T-helper 17 cell (primary cell): Measurements from ENCODE around the gene RER1. TPM values are rescaled to one million over a fixed set of nuclear protein-coding genes. Genes with fewer than 3 reads are reported as not detected.
A peak's percentile ranks its signal among the peaks of the same experiment; 100 is the strongest.

ENCODE experiments used
- ATAC-seq: fragments of 150-1000 bp; cut with Tn5 transposase; 2 replicates; pipeline ENCODE4 v1.10.0; 2021; ENCODE audit warnings: mild to moderate bottlenecking, moderate library complexity
- DNase-seq, 3 donors: peaks; one replicate each; pipeline versions ENCODE4 v3.0.0 to v3.0.0-alpha.2; 2020 to 2021
- H3K9me3 ChIP-seq: one replicate; pipeline ENCODE4 v1.7.0; 2013; ENCODE audit warnings: low read length, mild to moderate bottlenecking; ENCODE audit not compliant: control insufficient read depth, poor library complexity, severe bottlenecking
- H3K27ac Mint-ChIP-seq: one replicate; pipeline ENCODE4 v1.8.0; 2022; ENCODE audit warnings: mild to moderate bottlenecking, moderate library complexity, mixed read lengths
- H3K27me3 Mint-ChIP-seq: one replicate; pipeline ENCODE4 v1.8.0; 2022; ENCODE audit warnings: mixed read lengths
- H3K36me3 Mint-ChIP-seq: one replicate; pipeline ENCODE4 v1.8.0; 2022; ENCODE audit warnings: low read depth, mixed read lengths
- H3K4me1 Mint-ChIP-seq: one replicate; pipeline ENCODE4 v1.8.0; 2022; ENCODE audit warnings: mild to moderate bottlenecking, mixed read lengths
- H3K4me3 Mint-ChIP-seq: one replicate; pipeline ENCODE4 v1.8.0; 2022; ENCODE audit warnings: mild to moderate bottlenecking, moderate library complexity, mixed read lengths
- total RNA-seq, 4 donors: library from RNA in 2 of 4; stranded (reverse) in 2 of 4; gene quantifications; one replicate each; pipeline ENCODE4 v1.2.3 and lab custom pipeline; 2022 to 2026

The RER1 gene
- total RNA-seq, 2 donors from 2014 or later: 68.4 to 70.0 TPM

GRCh38 chr1:2442661-2443060, 51.0 kb downstream of the RER1 start:
- Mint-ChIP-seq H3K36me3 (no peaks in the 10 kb centered on the region), H3K27me3 (peaks cover 11% of the 10 kb centered on the region), H3K4me3 (peak overlapping the region; percentile 59), H3K27ac (no peak overlapping the region), H3K4me1 (peaks cover 4% of the 10 kb centered on the region)
- H3K9me3 ChIP-seq: no peaks in the 10 kb centered on the region
- DNase-seq (no peak), ATAC-seq (no peak)

DNA sequence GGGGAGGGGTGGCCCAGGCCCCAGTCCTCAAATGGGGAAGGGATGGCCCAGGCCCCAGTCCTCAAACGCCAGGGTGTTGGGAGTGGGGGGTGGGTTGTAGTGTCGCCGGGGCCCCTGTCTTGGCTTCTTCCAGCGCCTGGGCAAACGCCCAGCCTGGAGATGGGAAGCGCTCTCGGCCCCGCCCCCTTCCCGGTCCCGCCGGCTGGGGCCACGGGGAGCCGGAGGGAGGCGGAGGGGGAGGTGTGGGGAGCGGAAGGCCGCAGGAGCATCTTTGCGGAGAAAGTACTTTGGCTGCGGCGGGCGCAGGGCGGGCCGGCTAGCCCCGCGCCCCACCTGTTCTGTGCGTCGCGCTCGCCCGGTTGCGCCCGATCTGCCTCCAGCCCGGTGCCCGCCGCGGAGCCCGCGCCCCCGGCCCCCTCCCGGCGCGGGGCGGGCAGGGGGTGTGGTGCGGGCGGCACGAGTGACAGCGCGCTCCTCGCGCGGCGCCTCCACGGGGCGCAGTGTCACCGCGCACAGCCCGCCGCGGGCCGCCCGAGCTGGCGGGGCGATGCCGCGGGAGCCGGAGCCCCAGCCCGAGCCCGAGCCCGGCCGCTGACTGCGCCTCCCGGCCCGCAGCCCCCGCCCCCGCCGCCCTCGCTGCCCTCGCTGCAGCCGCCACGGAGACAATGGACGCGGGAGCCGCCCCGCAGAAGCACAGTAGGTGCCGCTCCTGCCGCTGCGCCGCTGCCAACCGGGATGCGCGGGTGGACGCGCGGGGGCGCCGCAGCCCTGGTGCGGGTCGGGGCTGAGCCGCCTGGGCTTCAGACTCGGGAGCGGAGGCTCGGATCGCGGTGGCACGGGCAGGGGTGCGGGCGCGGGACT, 51.9 kb downstream of the RER1 start:
- peaks cover 11% of the 10 kb centered on the region for H3K27me3 Mint-ChIP-seq
- H3K36me3 Mint-ChIP-seq: no peaks in the 10 kb centered on the region
- peaks cover 7% of the 10 kb centered on the region for H3K4me1 Mint-ChIP-seq
- H3K4me3 Mint-ChIP-seq: peak overlapping the region; percentile 65
- ATAC-seq (no peak), DNase-seq (peak in 1 of 3 donors; percentile 21)
- H3K27ac Mint-ChIP-seq: no peak overlapping the region
- H3K9me3 ChIP-seq: no peaks in the 10 kb centered on the region

DNA sequence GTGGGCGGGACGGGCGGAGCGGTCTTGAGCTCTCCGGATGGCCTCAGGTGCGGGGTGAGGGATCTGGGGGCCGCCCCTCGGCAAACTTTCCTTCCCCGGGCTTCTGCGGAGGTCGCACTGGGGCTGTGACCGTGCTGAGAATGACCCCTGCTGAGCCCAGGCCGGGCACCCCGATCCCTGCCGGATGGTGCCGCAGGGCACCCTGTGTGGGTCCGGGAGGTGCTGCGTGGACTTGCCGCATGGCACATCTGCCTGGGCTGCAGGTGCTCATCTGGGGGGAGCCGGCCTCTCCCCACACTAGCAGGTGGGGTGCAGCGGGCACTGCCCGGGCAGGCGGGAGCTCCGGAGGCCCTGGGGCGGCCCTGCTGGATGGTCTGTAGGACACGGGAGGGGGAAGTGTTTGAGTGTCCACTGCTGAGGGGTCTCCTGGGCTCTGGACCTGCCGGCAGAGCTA, 52.5 kb downstream of the RER1 start:
- H3K9me3 ChIP-seq: no peaks in the 10 kb centered on the region
- peak overlapping the region; percentile 65 for H3K4me3 Mint-ChIP-seq
- H3K27me3 Mint-ChIP-seq: peaks cover 11% of the 10 kb centered on the region
- no peaks in the 10 kb centered on the region for H3K36me3 Mint-ChIP-seq
- H3K27ac Mint-ChIP-seq: no peak overlapping the region
- DNase-seq (no peak), ATAC-seq (no peak)
- H3K4me1 Mint-ChIP-seq: peaks cover 7% of the 10 kb centered on the region

GRCh38 chr1:2445162-2445822, 53.7 kb downstream of the RER1 start:
- Mint-ChIP-seq H3K36me3 (no peaks in the 10 kb centered on the region), H3K4me1 (peaks cover 7% of the 10 kb centered on the region), H3K27me3 (peaks cover 11% of the 10 kb centered on the region), H3K4me3 (no peak overlapping the region), H3K27ac (no peak overlapping the region)
- ATAC-seq: no peak
- H3K9me3 ChIP-seq: no peaks in the 10 kb centered on the region
- no peak for DNase-seq

- ATAC-seq: no peak
- Mint-ChIP-seq H3K4me3 (no peak overlapping the region), H3K27ac (no peak overlapping the region), H3K4me1 (peaks cover 3% of the 10 kb centered on the region), H3K36me3 (no peaks in the 10 kb centered on the region), H3K27me3 (peaks cover 11% of the 10 kb centered on the region)
- H3K9me3 ChIP-seq: no peaks in the 10 kb centered on the region
- no peak for DNase-seq
Observed at GRCh38 chr1:2445823-2446215, 54.2 kb downstream of the RER1 start.

DNA sequence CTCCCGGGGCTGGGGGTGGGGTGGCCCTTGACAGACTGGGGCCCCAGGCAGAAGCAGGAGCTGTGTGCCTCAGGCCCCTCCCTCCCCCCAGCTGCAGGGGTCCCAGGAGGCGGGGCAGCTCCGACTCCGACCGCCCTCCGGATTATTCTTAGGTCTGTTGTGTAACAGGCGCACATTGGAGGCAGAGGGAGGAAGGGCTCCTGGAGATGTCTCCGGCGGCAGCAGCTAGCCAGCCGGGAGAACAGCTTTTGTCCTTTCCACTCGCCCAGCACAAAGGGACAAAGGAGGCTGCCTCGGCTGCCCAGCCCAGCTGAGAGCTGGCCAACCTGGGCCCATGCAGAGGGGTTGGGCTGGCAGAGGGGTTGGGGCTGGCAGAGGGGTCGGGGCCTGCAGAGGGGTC, 54.8 kb downstream of the RER1 start:
- ATAC-seq (no peak), DNase-seq (no peak)
- H3K9me3 ChIP-seq: no peaks in the 10 kb centered on the region
- Mint-ChIP-seq H3K27me3 (peaks cover 11% of the 10 kb centered on the region), H3K4me3 (no peak overlapping the region), H3K4me1 (peaks cover 3% of the 10 kb centered on the region), H3K36me3 (no peaks in the 10 kb centered on the region), H3K27ac (no peak overlapping the region)

- Mint-ChIP-seq H3K27me3 (peaks cover 11% of the 10 kb centered on the region), H3K4me1 (peaks cover 3% of the 10 kb centered on the region), H3K4me3 (no peak overlapping the region), H3K36me3 (no peaks in the 10 kb centered on the region), H3K27ac (no peak overlapping the region)
- DNase-seq: no peak
- no peaks in the 10 kb centered on the region for H3K9me3 ChIP-seq
- no peak for ATAC-seq
Observed at GRCh38 chr1:2446861-2447260, 55.2 kb downstream of the RER1 start.

GRCh38 chr1:2447276-2448097, 55.8 kb downstream of the RER1 start:
- no peaks in the 10 kb centered on the region for H3K36me3 Mint-ChIP-seq
- no peak for DNase-seq
- H3K4me3 Mint-ChIP-seq: no peak overlapping the region
- no peak for ATAC-seq
- H3K4me1 Mint-ChIP-seq: peaks cover 3% of the 10 kb centered on the region
- H3K27me3 Mint-ChIP-seq: peaks cover 9% of the 10 kb centered on the region
- H3K9me3 ChIP-seq: no peaks in the 10 kb centered on the region
- H3K27ac Mint-ChIP-seq: no peak overlapping the region

DNA sequence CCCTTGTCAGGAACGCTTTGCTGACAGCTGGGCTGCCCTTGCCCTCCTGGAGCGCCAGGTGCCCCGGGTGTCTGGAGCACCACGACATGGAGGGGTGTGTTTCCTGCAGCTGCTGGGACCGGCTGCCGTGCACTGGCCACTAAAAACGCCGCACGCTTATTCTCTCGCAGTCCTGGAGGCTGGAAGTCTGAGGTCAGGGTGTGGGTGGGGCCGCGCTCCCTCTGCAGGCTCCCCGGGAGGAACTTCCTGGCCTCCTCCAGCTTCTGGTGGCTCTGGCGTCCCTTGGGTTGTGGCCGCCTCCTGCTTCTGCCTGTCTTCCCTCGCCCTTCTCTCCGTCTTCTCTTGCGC, 56.4 kb downstream of the RER1 start:
- Mint-ChIP-seq H3K4me3 (no peak overlapping the region), H3K27ac (no peak overlapping the region), H3K4me1 (peaks cover 3% of the 10 kb centered on the region), H3K27me3 (peaks cover 5% of the 10 kb centered on the region), H3K36me3 (no peaks in the 10 kb centered on the region)
- ATAC-seq: no peak
- H3K9me3 ChIP-seq: no peaks in the 10 kb centered on the region
- DNase-seq: no peak

DNA sequence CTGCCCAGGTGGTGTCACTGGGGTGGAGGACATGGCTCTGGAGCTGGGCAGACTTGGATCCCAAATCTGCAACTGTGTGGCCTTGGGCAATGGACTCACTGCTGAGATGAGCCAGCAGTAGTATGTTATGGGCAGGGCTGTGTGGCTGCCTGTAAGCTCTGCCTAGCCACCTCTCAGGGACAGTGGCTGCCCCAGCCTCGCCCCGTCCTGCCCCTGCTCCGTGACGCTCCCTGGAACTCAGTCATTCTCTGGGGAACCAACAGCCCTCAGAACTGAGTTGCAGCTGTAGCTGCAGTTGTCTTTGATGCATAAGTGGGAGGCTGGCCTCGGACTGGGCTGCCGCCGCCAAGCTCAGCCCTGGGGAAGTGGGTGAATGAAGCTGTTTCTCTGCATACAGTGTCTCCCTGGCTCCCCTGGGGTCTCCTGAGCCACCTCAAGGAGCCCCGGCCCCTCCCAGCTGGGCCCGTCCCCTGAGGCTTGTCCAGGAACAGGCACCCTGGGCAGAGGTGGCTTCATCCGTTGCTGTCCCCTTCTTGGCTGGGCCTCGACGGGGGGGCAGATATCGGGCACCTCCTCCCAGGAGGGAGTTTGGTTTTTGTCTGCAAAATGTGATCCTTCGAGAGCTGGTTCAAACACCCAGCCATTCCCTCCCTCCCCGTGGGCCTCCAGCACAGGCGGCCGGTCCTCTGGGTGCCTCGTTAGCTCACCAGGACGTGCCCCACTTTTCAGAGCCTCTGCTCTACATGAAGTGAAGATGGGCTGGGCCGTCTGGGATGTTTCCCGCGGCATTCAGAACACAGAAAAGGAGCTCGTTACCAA, 58.2 kb downstream of the RER1 start:
- Mint-ChIP-seq H3K4me1 (peaks cover 3% of the 10 kb centered on the region), H3K27me3 (peaks cover 4% of the 10 kb centered on the region), H3K4me3 (no peak overlapping the region), H3K36me3 (no peaks in the 10 kb centered on the region), H3K27ac (no peak overlapping the region)
- DNase-seq: no peak
- H3K9me3 ChIP-seq: no peaks in the 10 kb centered on the region
- no peak for ATAC-seq

DNA sequence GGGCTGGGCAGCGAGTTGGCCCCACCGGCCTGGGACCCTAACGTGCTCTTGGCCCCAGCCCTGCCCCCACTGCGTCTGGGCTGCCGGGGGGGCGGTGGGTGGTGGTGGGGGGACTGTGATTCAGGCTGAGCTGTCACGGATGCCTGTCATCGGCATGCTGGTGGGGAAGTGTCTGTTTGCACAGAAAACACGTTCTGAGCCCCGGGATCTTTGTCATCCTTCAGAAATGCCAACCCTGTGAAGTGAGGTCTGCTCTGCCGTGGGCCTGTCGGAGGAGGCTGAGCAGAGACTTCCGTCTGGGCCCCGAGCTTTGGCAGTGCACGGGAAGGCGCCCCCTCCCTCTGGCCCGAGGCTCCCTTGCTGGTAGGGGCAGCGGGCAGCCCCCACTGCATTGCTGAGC, 60.1 kb downstream of the RER1 start:
- no peaks in the 10 kb centered on the region for H3K27me3 Mint-ChIP-seq
- H3K9me3 ChIP-seq: no peaks in the 10 kb centered on the region
- H3K4me3 Mint-ChIP-seq: no peak overlapping the region
- H3K36me3 Mint-ChIP-seq: no peaks in the 10 kb centered on the region
- H3K27ac Mint-ChIP-seq: no peak overlapping the region
- H3K4me1 Mint-ChIP-seq: peaks cover 3% of the 10 kb centered on the region
- no peak for DNase-seq
- ATAC-seq: no peak

DNA sequence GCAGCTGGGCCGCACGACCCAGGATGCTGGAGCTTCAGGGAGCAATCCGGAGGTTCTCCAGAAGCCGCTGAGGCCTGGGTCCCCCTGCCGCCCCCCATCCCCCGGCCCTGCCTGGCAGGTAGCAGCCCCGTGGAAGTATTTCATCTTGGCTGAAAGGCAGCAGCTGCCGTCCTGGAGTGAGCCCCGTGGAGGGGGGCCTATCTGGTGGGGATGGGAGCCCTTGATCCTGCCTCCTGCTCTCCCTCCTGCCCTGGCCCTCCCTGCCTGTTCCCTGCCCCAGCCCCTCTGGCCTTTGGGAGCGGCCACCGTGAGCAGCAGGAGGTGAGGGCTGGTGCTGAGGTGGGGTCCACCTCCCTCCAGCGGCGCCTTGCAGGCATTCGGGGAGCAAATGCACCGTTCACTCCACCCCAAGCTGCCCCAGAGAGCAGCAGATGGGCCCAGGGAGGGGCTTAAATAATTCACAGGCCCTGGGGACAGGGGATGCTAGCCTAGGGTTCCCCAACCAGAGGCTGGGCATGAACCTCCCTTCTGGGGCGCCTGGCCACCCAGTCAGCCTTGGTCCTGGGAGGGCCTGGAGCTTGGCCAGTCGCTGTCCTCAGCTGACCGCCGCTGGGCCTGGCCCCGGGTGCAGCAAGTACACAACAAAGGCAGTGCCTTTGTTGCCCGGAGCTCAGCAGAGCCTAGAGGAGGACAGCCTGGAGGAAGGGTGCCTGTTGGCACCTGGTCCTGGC, 60.7 kb downstream of the RER1 start:
- no peak for DNase-seq
- no peaks in the 10 kb centered on the region for H3K36me3 Mint-ChIP-seq
- no peak for ATAC-seq
- H3K4me1 Mint-ChIP-seq: peaks cover 3% of the 10 kb centered on the region
- no peak overlapping the region for H3K27ac Mint-ChIP-seq
- no peak overlapping the region for H3K4me3 Mint-ChIP-seq
- no peaks in the 10 kb centered on the region for H3K9me3 ChIP-seq
- H3K27me3 Mint-ChIP-seq: no peaks in the 10 kb centered on the region
